Effector memory CD4-positive, alpha-beta T cell (primary cell): ENCODE data around the gene RASAL2.
"Not testable (repeated sequence)": the region's sequence is repeated elsewhere in the genome, so short reads cannot be mapped to it uniquely, and the experiment has no call there.

ENCODE experiments used
- DNase-seq, 3 donors: peaks; one replicate each; pipeline ENCODE4 v3.0.0-alpha.2; 2020
- H3K27ac ChIP-seq: 2 replicates; pipeline ENCODE4 v1.7.0; 2013; ENCODE audit warnings: mild to moderate bottlenecking, low read length, moderate library complexity; ENCODE audit not compliant: insufficient read depth, poor library complexity, severe bottlenecking
- H3K27me3 ChIP-seq: replicated peaks from 2 replicates; pipeline ENCODE4 v1.7.0; 2013; ENCODE audit warnings: mild to moderate bottlenecking, low read length; ENCODE audit not compliant: insufficient read depth, control insufficient read depth, poor library complexity, severe bottlenecking
- H3K36me3 ChIP-seq: 2 replicates; pipeline ENCODE4 v1.7.0; 2013; ENCODE audit warnings: mild to moderate bottlenecking, low read length, moderate library complexity; ENCODE audit not compliant: control insufficient read depth, insufficient read depth
- H3K4me1 ChIP-seq: 2 replicates; pipeline ENCODE4 v1.7.0; 2013; ENCODE audit warnings: low read length, mild to moderate bottlenecking; ENCODE audit not compliant: control insufficient read depth, insufficient read depth, poor library complexity, severe bottlenecking
- H3K4me3 ChIP-seq: 2 replicates; pipeline ENCODE4 v1.7.0; 2013; ENCODE audit warnings: low read length, low read depth, mild to moderate bottlenecking; ENCODE audit not compliant: insufficient read depth, poor library complexity, severe bottlenecking
- H3K9me3 ChIP-seq: 2 replicates; pipeline ENCODE4 v1.7.0; 2013; ENCODE audit warnings: mild to moderate bottlenecking, low read length, moderate library complexity; ENCODE audit not compliant: control insufficient read depth

RASAL2 gene

DNA sequence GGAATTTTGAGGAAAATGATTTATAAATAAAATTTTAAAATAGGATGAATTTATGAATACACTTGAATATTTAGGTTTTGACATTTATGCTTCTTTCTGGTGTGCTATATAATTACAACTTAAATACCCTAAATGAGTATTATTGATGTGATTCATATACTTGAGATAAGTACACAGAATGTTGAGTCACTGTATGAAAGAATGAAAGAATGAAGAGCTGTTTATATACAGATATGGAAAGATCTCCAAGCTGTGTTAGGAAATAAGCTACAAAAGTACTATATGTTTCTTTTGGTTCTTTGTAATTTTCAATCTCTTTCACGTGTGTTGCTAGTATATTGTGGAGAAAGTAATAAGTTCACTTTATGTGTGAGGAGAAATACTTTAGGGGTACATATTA lies 147.2 kb downstream of the RASAL2 start:
- no peak overlapping the region for H3K27ac ChIP-seq
- no peaks in the 10 kb centered on the region for H3K36me3 ChIP-seq
- no peaks in the 10 kb centered on the region for H3K9me3 ChIP-seq
- no peak overlapping the region for H3K4me3 ChIP-seq
- H3K27me3 ChIP-seq = no peaks in the 10 kb centered on the region
- no peak for DNase-seq
- H3K4me1 ChIP-seq = no peaks in the 10 kb centered on the region

DNA sequence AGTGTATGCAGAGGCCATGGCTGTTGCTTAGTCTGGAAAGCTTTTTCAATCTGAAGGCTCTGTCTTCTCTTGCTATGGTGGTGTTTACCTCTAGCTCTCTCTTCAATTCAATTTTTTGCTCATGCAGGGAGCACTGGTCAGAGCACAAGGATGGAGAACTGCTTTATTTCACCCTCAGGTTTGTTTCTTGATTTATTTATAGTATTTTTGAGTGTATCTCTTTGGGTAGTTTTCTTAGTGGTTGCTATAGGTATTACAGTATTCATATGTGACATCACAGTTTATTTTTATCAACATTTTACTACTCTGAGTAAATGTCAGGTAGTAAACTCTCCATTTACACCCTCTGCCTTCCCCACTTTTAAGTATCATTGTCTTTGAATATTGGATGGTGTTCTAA lies 147.9 kb downstream of the RASAL2 start:
- H3K27me3 ChIP-seq = no peaks in the 10 kb centered on the region
- DNase-seq = no peak
- H3K9me3 ChIP-seq = no peaks in the 10 kb centered on the region
- no peaks in the 10 kb centered on the region for H3K4me1 ChIP-seq
- H3K36me3 ChIP-seq = no peaks in the 10 kb centered on the region
- no peak overlapping the region for H3K4me3 ChIP-seq
- no peak overlapping the region for H3K27ac ChIP-seq

DNA sequence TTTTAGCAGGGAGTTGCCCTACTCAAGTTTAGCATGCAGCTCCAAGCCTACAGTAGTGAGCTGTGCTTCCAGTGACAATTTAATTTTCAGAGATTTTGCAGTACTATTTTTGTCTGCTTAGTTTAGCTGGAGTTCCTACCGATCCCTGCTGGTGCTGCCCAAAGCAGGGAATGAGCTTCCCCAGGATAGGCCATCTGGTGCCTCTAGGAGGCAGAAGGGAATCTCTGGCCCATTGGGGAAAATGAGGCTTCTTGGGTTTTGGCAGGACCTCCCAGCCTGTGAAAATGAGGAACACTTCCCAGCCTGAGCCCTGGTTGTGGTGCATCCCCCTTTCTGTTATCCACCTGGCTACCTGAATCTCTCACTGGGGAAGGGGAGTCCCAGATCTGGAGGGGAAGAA lies 149.2 kb downstream of the RASAL2 start:
- Histone ChIP-seq H3K4me1 (no peaks in the 10 kb centered on the region), H3K27ac (no peak overlapping the region), H3K36me3 (no peaks in the 10 kb centered on the region), H3K27me3 (no peaks in the 10 kb centered on the region), H3K4me3 (no peak overlapping the region), H3K9me3 (no peaks in the 10 kb centered on the region)
- DNase-seq = no peak

- H3K27ac ChIP-seq = no peak overlapping the region
- no peak for DNase-seq
- no peaks in the 10 kb centered on the region for H3K27me3 ChIP-seq
- H3K4me1 ChIP-seq = no peaks in the 10 kb centered on the region
- no peaks in the 10 kb centered on the region for H3K9me3 ChIP-seq
- no peaks in the 10 kb centered on the region for H3K36me3 ChIP-seq
- H3K4me3 ChIP-seq = no peak overlapping the region
These were observed 150.0 kb downstream of the RASAL2 start for GRCh38 chr1:178243890-178244289.

GRCh38 chr1:178248284-178248683 lies 154.4 kb downstream of the RASAL2 start:
- not testable (repeated sequence) for H3K36me3 ChIP-seq, H3K4me1 ChIP-seq, H3K27me3 ChIP-seq, H3K4me3 ChIP-seq, H3K27ac ChIP-seq, H3K9me3 ChIP-seq, DNase-seq

DNA sequence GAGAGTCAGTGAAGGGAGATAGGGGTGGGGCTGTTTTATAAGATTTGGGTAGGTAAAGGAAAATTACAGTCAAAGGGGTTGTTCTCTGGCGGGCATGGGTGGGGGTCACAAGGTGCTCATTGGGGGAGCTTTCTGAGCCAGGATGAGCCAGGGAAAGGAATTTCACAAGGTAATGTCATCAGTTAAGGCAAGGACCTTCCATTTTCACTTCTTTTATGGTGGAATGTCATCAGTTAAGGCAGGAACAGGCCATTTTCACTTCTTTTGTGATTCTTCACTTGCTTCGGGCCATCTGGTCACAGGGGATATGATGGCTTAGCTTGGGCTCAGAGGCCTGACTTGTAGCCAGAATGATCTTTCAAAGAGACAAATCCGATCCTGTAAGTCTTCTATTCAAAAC lies 159.7 kb downstream of the RASAL2 start:
- not testable (repeated sequence) for H3K4me1 ChIP-seq, H3K27ac ChIP-seq, H3K9me3 ChIP-seq, DNase-seq, H3K4me3 ChIP-seq, H3K27me3 ChIP-seq, H3K36me3 ChIP-seq

GRCh38 chr1:178254433-178254832 lies 160.5 kb downstream of the RASAL2 start:
- no peak for DNase-seq
- Histone ChIP-seq H3K4me3 (no peak overlapping the region), H3K27me3 (no peaks in the 10 kb centered on the region), H3K36me3 (no peaks in the 10 kb centered on the region), H3K27ac (no peak overlapping the region), H3K9me3 (no peaks in the 10 kb centered on the region), H3K4me1 (no peaks in the 10 kb centered on the region)

- Histone ChIP-seq H3K27ac (no peak overlapping the region), H3K4me1 (no peaks in the 10 kb centered on the region), H3K27me3 (no peaks in the 10 kb centered on the region), H3K4me3 (no peak overlapping the region), H3K36me3 (no peaks in the 10 kb centered on the region), H3K9me3 (no peaks in the 10 kb centered on the region)
- no peak for DNase-seq
These were observed 164.6 kb downstream of the RASAL2 start for GRCh38 chr1:178258536-178258935.

DNA sequence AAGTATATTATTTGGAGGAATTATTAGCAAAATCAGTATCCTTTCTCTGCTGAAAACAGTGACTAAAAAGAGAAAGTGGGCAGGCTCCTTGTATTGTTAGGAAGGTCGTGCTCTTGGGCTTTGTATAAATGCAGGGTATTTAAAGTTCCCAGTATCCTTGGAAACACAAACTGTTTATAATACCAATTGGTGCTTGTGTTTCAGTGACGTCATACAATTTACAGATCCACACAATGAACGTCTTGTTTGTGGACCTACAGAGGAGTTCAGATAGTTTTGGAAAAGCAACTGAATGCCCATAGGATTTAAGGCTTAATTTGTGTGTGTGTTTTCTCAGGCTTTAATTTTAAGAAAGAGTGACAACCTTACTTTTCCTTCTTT lies 168.2 kb downstream of the RASAL2 start:
- no peak overlapping the region for H3K27ac ChIP-seq
- no peaks in the 10 kb centered on the region for H3K36me3 ChIP-seq
- H3K4me1 ChIP-seq = no peaks in the 10 kb centered on the region
- no peaks in the 10 kb centered on the region for H3K9me3 ChIP-seq
- no peaks in the 10 kb centered on the region for H3K27me3 ChIP-seq
- no peak overlapping the region for H3K4me3 ChIP-seq
- DNase-seq = no peak

DNA sequence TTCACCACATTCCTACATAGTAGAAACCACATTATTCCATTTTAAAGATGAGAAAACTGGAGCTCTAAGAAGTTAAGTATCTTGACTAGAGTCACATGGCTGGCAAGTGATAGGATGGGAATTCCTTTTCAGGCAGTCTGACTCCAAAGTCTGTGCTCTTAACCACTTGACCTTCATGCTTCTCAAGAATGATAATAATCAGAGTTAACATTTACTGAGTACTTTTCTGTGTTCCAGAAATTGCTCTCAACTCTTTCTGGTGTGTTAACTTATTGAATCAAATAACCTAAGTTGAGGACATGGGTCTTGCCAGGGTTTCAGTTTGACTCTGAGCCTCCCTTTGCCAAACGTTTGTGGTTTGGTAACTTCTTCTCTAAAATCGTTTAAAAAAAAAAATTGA lies 169.4 kb downstream of the RASAL2 start:
- Histone ChIP-seq H3K27ac (no peak overlapping the region), H3K4me1 (no peaks in the 10 kb centered on the region), H3K36me3 (no peaks in the 10 kb centered on the region), H3K27me3 (no peaks in the 10 kb centered on the region), H3K9me3 (no peaks in the 10 kb centered on the region), H3K4me3 (no peak overlapping the region)
- no peak for DNase-seq

DNA sequence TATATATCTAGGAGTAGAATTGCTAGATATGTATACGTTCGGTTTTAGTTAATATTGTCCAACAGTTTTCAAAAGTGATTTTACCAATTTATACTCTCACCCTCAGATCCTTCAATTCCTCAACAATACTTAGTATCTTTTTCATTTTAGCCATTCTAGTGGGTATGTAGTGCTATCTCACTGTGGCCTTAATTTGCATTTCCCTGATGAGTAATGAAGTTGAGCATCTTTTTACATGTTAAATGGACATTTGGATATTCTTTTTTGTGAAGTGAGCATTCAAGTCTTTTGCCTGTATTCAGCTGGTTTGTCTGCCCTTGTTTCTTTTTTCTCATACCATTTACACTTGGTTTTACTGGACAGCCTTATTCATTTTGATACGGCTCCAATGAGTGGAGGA lies 172.2 kb downstream of the RASAL2 start:
- H3K4me1 ChIP-seq = no peaks in the 10 kb centered on the region
- no peaks in the 10 kb centered on the region for H3K27me3 ChIP-seq
- no peak overlapping the region for H3K4me3 ChIP-seq
- H3K9me3 ChIP-seq = no peaks in the 10 kb centered on the region
- no peaks in the 10 kb centered on the region for H3K36me3 ChIP-seq
- no peak overlapping the region for H3K27ac ChIP-seq
- DNase-seq = no peak
